Right renal pelvis (tissue), 4 donors: ENCODE measurements around the gene HMMR. TPM values are rescaled to one million over a fixed set of nuclear protein-coding genes. Genes with fewer than 3 reads are reported as not detected.
"Not testable (repeated sequence)": the region's sequence is repeated elsewhere in the genome, so short reads cannot be mapped to it uniquely, and the experiment has no call there.

Source experiments
- DNase-seq, 4 donors: peaks; one replicate each; pipeline ENCODE4 v3.0.0-alpha.2; 2013; ENCODE audit warnings: low read depth in 4 of 4, low spot score in 3 of 4, missing footprints in 1 of 4
- polyA plus RNA-seq, 4 donors: library from polyadenylated mRNA; unstranded; fragments of 120-200 nt; gene quantifications; one replicate each; pipeline ENCODE4 v1.2.1, GENCODE V29; 2013; ENCODE audit not compliant: insufficient read length in 4 of 4

The HMMR gene
- 10 to 100 TPM; 19.7 to 24.0 (median 20.9) TPM for polyA plus RNA-seq

- no peak for DNase-seq
Measured at GRCh38 chr5:163460562-163461171, at the start of gene HMMR. TSS of gene HMMR (plus strand) at chr5:163460632. CDS start at chr5:163460693, 61 bp downstream.

- not testable (repeated sequence) for DNase-seq
Measured at GRCh38 chr5:163415673-163416072, 44.8 kb upstream of the HMMR start.

GRCh38 chr5:163424836-163425235 is 35.6 kb upstream of the HMMR start:
- DNase-seq = no peak

GRCh38 chr5:163426128-163426527 is 34.3 kb upstream of the HMMR start:
- DNase-seq = not testable (repeated sequence)

- DNase-seq = no peak
Measured at GRCh38 chr5:163432544-163432943, 27.9 kb upstream of the HMMR start.

GRCh38 chr5:163433271-163433670 is 27.2 kb upstream of the HMMR start:
- DNase-seq = no peak

- DNase-seq = no peak
Measured at GRCh38 chr5:163434401-163434866, 26.0 kb upstream of the HMMR start.

GRCh38 chr5:163436515-163436914 is 23.9 kb upstream of the HMMR start:
- DNase-seq = no peak

- no peak for DNase-seq
Measured at GRCh38 chr5:163437011-163437308, 23.5 kb upstream of the HMMR start.

GRCh38 chr5:163437309-163438182 is 22.9 kb upstream of the HMMR start, which contains the start of gene CCNG1:
TSS of gene CCNG1 (plus strand) at chr5:163437595. CDS start at chr5:163439257, 1,662 bp downstream.
- peak; percentile 88 to 93 (median 91) for DNase-seq

- DNase-seq = no peak
Measured at GRCh38 chr5:163439092-163439425, 21.4 kb upstream of the HMMR start.

GRCh38 chr5:163440954-163441353 is 19.5 kb upstream of the HMMR start:
- no peak for DNase-seq

GRCh38 chr5:163444526-163444925 is 15.9 kb upstream of the HMMR start:
- no peak for DNase-seq

- no peak for DNase-seq
Measured at GRCh38 chr5:163445345-163445744, 15.1 kb upstream of the HMMR start.

- no peak for DNase-seq
Measured at GRCh38 chr5:163447191-163447590, 13.2 kb upstream of the HMMR start.

- no peak for DNase-seq
Measured at GRCh38 chr5:163447875-163448274, 12.6 kb upstream of the HMMR start.

- no peak for DNase-seq
Measured at GRCh38 chr5:163448491-163448890, 11.9 kb upstream of the HMMR start.

- no peak for DNase-seq
Measured at GRCh38 chr5:163451489-163451888, 8.9 kb upstream of the HMMR start.

GRCh38 chr5:163453705-163454104 is 6.7 kb upstream of the HMMR start:
- DNase-seq = no peak

GRCh38 chr5:163455406-163455805 is 5.0 kb upstream of the HMMR start:
- not testable (repeated sequence) for DNase-seq

GRCh38 chr5:163456029-163456589 is 4.3 kb upstream of the HMMR start:
- no peak for DNase-seq

- DNase-seq = no peak
Measured at GRCh38 chr5:163456840-163457239, 3.6 kb upstream of the HMMR start.
